Heart left ventricle (tissue), 16 donors: ENCODE results near the gene ACSF2. TPM values are rescaled to one million over a fixed set of nuclear protein-coding genes. Genes with fewer than 3 reads are reported as not detected.

Experiments
- ATAC-seq, 4 donors: fragments of 200-7000 bp; cut with Tn5 transposase; one replicate each; pipeline ENCODE4 v1.9.1; 2020 to 2022; ENCODE audit warnings: moderate library complexity in 4 of 4, mild to moderate bottlenecking in 3 of 4, moderate number of reproducible peaks in 1 of 4
- DNase-seq, 5 donors: peaks; one replicate each; pipeline ENCODE4 v3.0.0-alpha.2; 2020
- H3K27ac ChIP-seq, 12 donors: fragments of 200-600 bp; sonication (generic) in 4 of 12; one replicate each; pipeline versions ENCODE4 v1.5.0 to v1.8.0; 2016 to 2022; ENCODE audit warnings: mild to moderate bottlenecking in 2 of 12
- H3K27me3 ChIP-seq, 9 donors: fragments of 200-600 bp; sonication (generic) in 2 of 9; one replicate each; pipeline versions ENCODE4 v1.5.1 to v1.8.0; 2016 to 2022; ENCODE audit warnings: mild to moderate bottlenecking in 3 of 9
- H3K36me3 ChIP-seq, 9 donors: fragments of 200-600 bp; sonication (generic) in 2 of 9; one replicate each; pipeline versions ENCODE4 v1.5.0 to v1.8.0; 2018 to 2022; ENCODE audit warnings: mild to moderate bottlenecking in 2 of 9
- H3K4me1 ChIP-seq, 12 donors: fragments of 200-600 bp; sonication (generic) in 4 of 12; one replicate each; pipeline versions ENCODE4 v1.5.0 to v1.8.0; 2016 to 2022; ENCODE audit warnings: mild to moderate bottlenecking in 3 of 12
- H3K4me3 ChIP-seq, 12 donors: fragments of 200-600 bp; sonication (generic) in 4 of 12; one replicate each; pipeline versions ENCODE4 v1.5.0 to v1.8.0; 2017 to 2022; ENCODE audit warnings: mild to moderate bottlenecking in 9 of 12, moderate library complexity in 4 of 12
- H3K9me3 ChIP-seq, 12 donors: fragments of 200-600 bp; sonication (generic) in 4 of 12; one replicate each; pipeline versions ENCODE4 v1.5.0 to v1.8.0; 2016 to 2022; ENCODE audit warnings: mild to moderate bottlenecking in 1 of 12
- CTCF ChIP-seq, 12 donors: fragments of 200-600 bp; sonication (generic) in 4 of 12; IDR thresholded peaks; one replicate each; pipeline versions ENCODE4 v1.5.0 to v1.8.0; 2018 to 2022; ENCODE audit warnings: antibody characterized with exemption in 12 of 12, mild to moderate bottlenecking in 5 of 12
- POLR2A ChIP-seq, 2 donors: fragments of 450-650 bp; IDR thresholded peaks; one replicate each; pipeline ENCODE4 v1.6.1; 2017; ENCODE audit warnings: antibody characterized with exemption in 2 of 2, mild to moderate bottlenecking in 2 of 2, moderate library complexity in 2 of 2
- WGBS, 4 donors: extraction: QIAGEN DNeasy Blood & Tissue Kit in 2 of 4; methylation state at CpG; one replicate each; pipeline versions ENCODE4 v1.1.5 to v1.1.7; 2013 to 2018; 5-methylcytosine and 5-hydroxymethylcytosine counted together
- intact Hi-C, 10 donors: fragments of 100-400 bp; cut with DNase I; formaldehyde crosslinking; loops; one replicate each; pipeline versions ENCODE4 v1.11.1 to v1.14.2; 2022
- polyA plus RNA-seq, 2 donors: library from polyadenylated mRNA; stranded (reverse); fragments of 200-250 nt; gene quantifications; one replicate each; pipeline ENCODE4 v1.2.3, GENCODE V29; 2013
- total RNA-seq, 9 donors: library from RNA; depleted of rRNA in 2 of 9; stranded (reverse); fragments of >200 nt in 2 of 9; fragmentation: NEBNext Ultra II Directional in 3 of 9; extraction: Animal tissue kit (Norgen Biotek cat#: 25700) in 3 of 9; gene quantifications; one replicate each; pipeline versions ENCODE4 v1.1.0 to v1.2.4, GENCODE V29; 2016 to 2023
- donor health status: ischemic (EF 13 %, LVEDD 7.1; RV severe dilation, severe dysfunction).
- donor health status: healthy with polysubstance abuse.
- donor health status: DM: no; HTN: yes; CAD: no.
- donor health status: DM: no; HTN: no; CAD: no.
- donor health status: ischemic (EF 25% LVEDD 6.9; RV normal size, moderate dysfunction).
- donor health status: ischemic (EF 25% LVEDD 5.7; RV mildly dilated, moderate dysfunction).
- donor health status: healthy.
- donor health status: DM: yes; HTN: yes; CAD: no.
- donor health status: ischemic (EF 35%, LVEDD 5.7; RV mildly dilated, moderate dysfunction).
- donor health status: nonischemic (EF 11% LVEDD 7.7; RV severe dilation, severe dysfunction).
- donor health status: DM: yes; HTN: yes; CAD: no.
- donor health status: PGD.
- donor health status: ischemic (EF 29% LVEDD 5.4; RV normal size, mild dysfunction).
- donor health status: nonischemic (EF 23%, LVEDD 6.1; RV moderate dilation, normal function).

The ACSF2 gene
- total and polyA plus RNA-seq, 11 donors: 6.5 to 31.6 (median 17.4) TPM

GRCh38 chr17:50522766-50523165, 96.7 kb downstream of the ACSF2 start:
- H3K4me3 ChIP-seq: no peak overlapping the region
- no peak overlapping the region for H3K27ac ChIP-seq
- TF ChIP-seq CTCF (IDR thresholded peaks at IDR 0.05) (no peak), POLR2A (IDR thresholded peaks at IDR 0.05) (no peak)

GRCh38 chr17:50523208-50523607, 97.2 kb downstream of the ACSF2 start:
- intact Hi-C loops: no loop called here
- H3K27ac ChIP-seq: no peak overlapping the region
- ATAC-seq: no peak

More at GRCh38 chr17:50522766-50523165, 96.7 kb downstream of the ACSF2 start:
- WGBS, 4 donors: 92 to 96% (median 96%) methylated on average over 10 of the region's 10 CpGs
- no peak for DNase-seq
- Histone ChIP-seq H3K36me3 (no peaks in the 10 kb centered on the region), H3K4me1 (peaks cover 0 to 6% (median 0%) of the 10 kb centered on the region in 12 donors), H3K9me3 (no peaks in the 10 kb centered on the region), H3K27me3 (no peaks in the 10 kb centered on the region)
- no peak for ATAC-seq
- intact Hi-C loops: no loop called here

More at GRCh38 chr17:50523208-50523607, 97.2 kb downstream of the ACSF2 start:
- no peaks in the 10 kb centered on the region for H3K27me3 ChIP-seq
- H3K9me3 ChIP-seq: no peaks in the 10 kb centered on the region
- H3K4me1 ChIP-seq: peaks cover 0 to 4% (median 0%) of the 10 kb centered on the region in 12 donors
- no peak for TF ChIP-seq POLR2A (IDR thresholded peaks at IDR 0.05)
- TF ChIP-seq CTCF (IDR thresholded peaks at IDR 0.05): no peak
- no peak overlapping the region for H3K4me3 ChIP-seq
- DNase-seq: no peak
- 86 to 93% (median 90%) methylated on average over 2 of the region's 2 CpGs for WGBS, 4 donors
- H3K36me3 ChIP-seq: no peaks in the 10 kb centered on the region

Other genes starting within 250 kb of the ACSF2 start
- 100 to 1,000 TPM in 3 of 9 donors, 10 to 100 TPM in 6; 10.2 to 897 (median 55.4) TPM for gene COL1A1, start 224.6 kb upstream of the ACSF2 start, total RNA-seq
- gene COL1A1, start 224.6 kb upstream of the ACSF2 start, polyA plus RNA-seq: 100 to 1,000 TPM in 1 of 2 donors, 10 to 100 TPM in 1; 17.2 to 109 TPM
- gene TMEM92, start 151.8 kb upstream of the ACSF2 start, total RNA-seq: not detected
- gene TMEM92, start 151.8 kb upstream of the ACSF2 start, polyA plus RNA-seq: under 1 TPM in 1 of 2 donors, not detected in 1; 0.11 TPM
- 10 to 100 TPM; 11.3 to 19.2 (median 13.9) TPM for gene XYLT2, start 80.1 kb upstream of the ACSF2 start, total RNA-seq
- gene XYLT2, start 80.1 kb upstream of the ACSF2 start, polyA plus RNA-seq: 1 to 10 TPM; 9.5 to 9.9 TPM
- 10 to 100 TPM; 52.9 to 91.6 (median 65.3) TPM for gene MRPL27, start 53.0 kb upstream of the ACSF2 start, total RNA-seq
- 100 to 1,000 TPM; 190 to 243 TPM for gene MRPL27, start 53.0 kb upstream of the ACSF2 start, polyA plus RNA-seq
- 1 to 10 TPM in 1 of 9 donors, under 1 TPM in 2, not detected in 6; 0.70 to 3.4 (median 0.75) TPM for gene EME1, start 53.0 kb upstream of the ACSF2 start, total RNA-seq
- under 1 TPM; 0.22 to 0.72 TPM for gene EME1, start 53.0 kb upstream of the ACSF2 start, polyA plus RNA-seq
- 10 to 100 TPM; 19.6 to 50.9 (median 28.6) TPM for gene LRRC59, start 28.7 kb upstream of the ACSF2 start, total RNA-seq
- 100 to 1,000 TPM in 1 of 2 donors, 10 to 100 TPM in 1; 13.7 to 150 TPM for gene LRRC59, start 28.7 kb upstream of the ACSF2 start, polyA plus RNA-seq
- gene CHAD, start 42.7 kb downstream of the ACSF2 start, total RNA-seq: under 1 TPM in 2 of 9 donors, not detected in 7; 0.15 to 0.27 TPM
- under 1 TPM in 1 of 2 donors, not detected in 1; 0.15 TPM for gene CHAD, start 42.7 kb downstream of the ACSF2 start, polyA plus RNA-seq
- gene RSAD1, start 52.6 kb downstream of the ACSF2 start, total RNA-seq: 10 to 100 TPM; 30.9 to 50.0 (median 42.8) TPM
- 10 to 100 TPM; 36.2 to 43.7 TPM for gene RSAD1, start 52.6 kb downstream of the ACSF2 start, polyA plus RNA-seq
- 1 to 10 TPM in 2 of 9 donors, under 1 TPM in 6, not detected in 1; 0.42 to 2.4 (median 0.83) TPM for gene MYCBPAP, start 82.2 kb downstream of the ACSF2 start, total RNA-seq
- gene MYCBPAP, start 82.2 kb downstream of the ACSF2 start, polyA plus RNA-seq: under 1 TPM; 0.29 to 0.46 TPM
- gene EPN3, start 106.5 kb downstream of the ACSF2 start, total RNA-seq: 10 to 100 TPM in 6 of 9 donors, 1 to 10 TPM in 3; 8.9 to 29.5 (median 12.6) TPM
- 10 to 100 TPM in 1 of 2 donors, 1 to 10 TPM in 1; 9.0 to 22.1 TPM for gene EPN3, start 106.5 kb downstream of the ACSF2 start, polyA plus RNA-seq
- 10 to 100 TPM; 21.6 to 83.0 (median 67.1) TPM for gene SPATA20, start 121.0 kb downstream of the ACSF2 start, total RNA-seq
- gene SPATA20, start 121.0 kb downstream of the ACSF2 start, polyA plus RNA-seq: 10 to 100 TPM; 13.8 to 52.3 TPM
- under 1 TPM in 8 of 9 donors, not detected in 1; 0.02 to 0.48 (median 0.14) TPM for gene CACNA1G, start 134.5 kb downstream of the ACSF2 start, total RNA-seq
- under 1 TPM; 0.04 to 0.11 TPM for gene CACNA1G, start 134.5 kb downstream of the ACSF2 start, polyA plus RNA-seq
- gene ABCC3, start 208.7 kb downstream of the ACSF2 start, total RNA-seq: 10 to 100 TPM in 1 of 9 donors, 1 to 10 TPM in 4, under 1 TPM in 3, not detected in 1; 0.20 to 21.6 (median 1.3) TPM
- 1 to 10 TPM in 1 of 2 donors, under 1 TPM in 1; 0.50 to 1.4 TPM for gene ABCC3, start 208.7 kb downstream of the ACSF2 start, polyA plus RNA-seq